Measurements from ENCODE around the gene PLA2G2F.

Gene PLA2G2F

GRCh38 chr1:20192871-20193411, 53.8 kb downstream of the PLA2G2F start:
- no peak for DNase-seq

DNA sequence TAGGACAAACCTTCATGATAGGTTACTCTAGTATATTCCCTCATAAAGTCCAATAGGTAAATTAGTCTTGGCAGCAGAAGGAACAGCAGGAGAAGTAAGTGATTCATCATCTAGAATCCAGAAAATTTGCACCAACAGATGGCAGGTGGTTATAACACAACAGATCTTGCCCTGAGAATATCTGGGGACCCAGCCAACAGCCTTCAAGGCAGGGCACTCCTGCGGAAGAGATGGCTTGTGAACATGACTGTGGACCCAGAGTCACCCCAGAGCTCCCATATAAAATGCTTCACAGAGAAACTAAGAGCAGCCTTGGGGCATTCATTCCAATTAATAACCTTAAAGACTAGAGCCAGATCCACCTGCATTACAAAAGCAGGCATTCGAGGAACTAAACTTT, 55.1 kb downstream of the PLA2G2F start:
- DNase-seq, result no peak

DNA sequence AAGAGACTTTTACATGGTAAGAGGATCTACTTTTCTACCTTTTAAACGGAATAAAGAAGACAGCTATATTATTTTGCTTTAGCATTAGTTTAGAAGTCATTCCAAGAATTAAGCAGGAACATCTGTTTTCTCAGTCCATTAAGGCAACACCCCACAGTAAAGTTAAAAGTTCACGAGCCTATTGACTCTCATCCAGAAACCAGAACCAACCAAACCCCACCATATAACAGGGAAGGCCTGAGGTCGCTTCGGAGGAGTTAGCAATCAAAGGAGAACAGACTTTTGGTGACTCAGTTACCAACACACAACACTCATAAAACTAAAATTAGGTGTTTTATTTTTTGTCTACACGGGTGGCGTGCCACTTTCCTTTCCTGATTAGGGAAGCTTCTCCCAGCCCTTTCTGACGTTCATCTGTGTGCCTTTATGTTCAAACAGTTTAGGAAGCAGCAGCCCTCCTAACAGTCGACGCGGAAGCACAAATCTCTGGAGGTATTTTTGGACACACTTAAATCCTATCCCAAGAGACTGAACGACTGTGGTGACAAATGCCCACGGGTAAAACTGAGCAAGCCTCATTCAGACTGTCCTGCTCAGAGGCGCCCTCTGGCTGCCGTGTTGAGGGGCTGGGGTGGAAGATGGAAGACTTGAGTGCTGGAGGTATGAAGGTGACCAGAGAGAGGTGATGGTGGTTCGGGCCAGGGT, 55.8 kb downstream of the PLA2G2F start:
- peak; percentile 64 for DNase-seq

- DNase-seq, result no peak
Measured at GRCh38 chr1:20195462-20195780, 56.3 kb downstream of the PLA2G2F start.

- no peak for DNase-seq
Measured at GRCh38 chr1:20197329-20197791, 58.2 kb downstream of the PLA2G2F start.

DNA sequence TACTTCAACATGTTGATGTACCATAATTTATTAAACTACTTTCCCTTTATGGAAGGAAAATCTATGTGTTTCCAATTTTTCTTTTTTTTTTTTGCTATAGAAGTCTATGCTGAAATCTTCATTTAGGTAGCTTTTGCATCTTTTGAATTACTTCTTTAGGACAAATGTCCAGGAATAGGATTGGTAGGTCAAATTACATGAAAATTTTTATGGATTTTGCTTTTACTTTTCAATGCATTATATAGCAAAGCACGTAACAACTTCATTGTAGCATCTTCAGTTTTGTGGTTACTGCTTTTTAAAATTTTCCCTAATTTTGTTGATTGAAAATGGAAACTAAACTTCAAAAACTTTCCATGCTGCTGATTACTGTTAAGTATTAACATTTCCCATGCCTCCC, 59.2 kb downstream of the PLA2G2F start:
- no peak for DNase-seq

DNA sequence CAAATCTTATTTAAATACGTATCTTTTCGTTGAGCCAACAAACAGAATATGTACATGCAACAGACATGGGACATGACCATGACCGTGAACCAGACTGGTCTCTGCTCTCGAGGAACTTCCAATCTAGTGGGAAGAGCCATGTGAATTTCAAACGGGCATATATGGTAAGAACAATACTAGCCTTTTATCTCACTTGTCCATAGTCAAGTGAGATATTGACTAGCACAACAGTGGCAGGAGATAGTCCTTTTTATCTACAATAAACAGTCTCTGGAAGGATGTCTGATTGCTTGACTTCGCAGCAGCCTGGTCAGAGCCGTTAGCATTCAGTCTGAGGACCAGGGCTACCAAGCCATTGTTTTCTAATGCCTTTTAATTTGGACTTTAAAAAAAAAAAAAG, 59.8 kb downstream of the PLA2G2F start:
- DNase-seq, result no peak

DNA sequence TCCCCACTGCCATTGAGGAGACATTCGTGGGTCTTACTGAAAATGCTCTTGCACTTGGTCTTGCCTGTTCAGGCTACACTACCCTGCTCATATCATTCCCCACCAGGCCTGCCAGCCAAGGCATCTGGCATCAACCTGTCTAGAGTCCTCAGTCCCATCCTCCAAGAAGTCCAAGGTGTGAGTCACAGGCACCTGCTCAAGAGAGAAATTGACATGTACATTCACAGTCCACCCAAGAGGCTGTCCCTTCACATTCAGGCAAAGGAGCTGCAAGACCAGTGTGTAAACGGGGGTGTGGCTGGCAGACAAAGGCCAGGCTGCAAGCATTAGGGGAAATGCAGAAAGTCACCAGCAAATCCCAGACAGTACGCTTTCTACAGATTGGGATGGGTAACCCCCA, 60.3 kb downstream of the PLA2G2F start:
- no peak for DNase-seq

DNA sequence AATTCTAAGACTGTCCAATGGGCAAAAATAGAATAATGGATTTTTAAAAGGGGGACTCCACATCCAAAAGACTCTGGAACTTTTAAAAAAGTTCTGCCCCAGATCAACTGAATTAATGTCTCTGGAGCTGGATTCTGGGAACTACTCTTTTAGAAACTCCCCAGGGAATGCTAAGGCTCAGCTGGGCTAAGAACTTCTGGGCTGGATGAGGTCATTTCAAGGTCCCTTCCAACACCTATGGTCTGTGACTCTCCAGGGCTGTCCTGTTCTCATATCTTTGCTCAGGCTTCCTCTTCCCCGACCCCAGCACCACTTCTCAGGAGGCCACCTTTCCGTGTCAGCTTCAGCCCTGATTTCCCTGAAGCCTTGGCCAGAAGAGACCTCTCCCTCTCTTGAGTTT, 60.7 kb downstream of the PLA2G2F start:
- DNase-seq, result no peak

Data from activated gamma-delta T cell treated with Interleukin-2 at 50 U/mL for 16 hours (primary cell).